ENCODE data around the gene GGT1.
"Not testable (repeated sequence)": the region's sequence is repeated elsewhere in the genome, so short reads cannot be mapped to it uniquely, and the experiment has no call there.

GGT1 gene

GRCh38 chr22:24644409-24644808, 41.4 kb downstream of the GGT1 start:
- not testable (repeated sequence) for DNase-seq

DNA sequence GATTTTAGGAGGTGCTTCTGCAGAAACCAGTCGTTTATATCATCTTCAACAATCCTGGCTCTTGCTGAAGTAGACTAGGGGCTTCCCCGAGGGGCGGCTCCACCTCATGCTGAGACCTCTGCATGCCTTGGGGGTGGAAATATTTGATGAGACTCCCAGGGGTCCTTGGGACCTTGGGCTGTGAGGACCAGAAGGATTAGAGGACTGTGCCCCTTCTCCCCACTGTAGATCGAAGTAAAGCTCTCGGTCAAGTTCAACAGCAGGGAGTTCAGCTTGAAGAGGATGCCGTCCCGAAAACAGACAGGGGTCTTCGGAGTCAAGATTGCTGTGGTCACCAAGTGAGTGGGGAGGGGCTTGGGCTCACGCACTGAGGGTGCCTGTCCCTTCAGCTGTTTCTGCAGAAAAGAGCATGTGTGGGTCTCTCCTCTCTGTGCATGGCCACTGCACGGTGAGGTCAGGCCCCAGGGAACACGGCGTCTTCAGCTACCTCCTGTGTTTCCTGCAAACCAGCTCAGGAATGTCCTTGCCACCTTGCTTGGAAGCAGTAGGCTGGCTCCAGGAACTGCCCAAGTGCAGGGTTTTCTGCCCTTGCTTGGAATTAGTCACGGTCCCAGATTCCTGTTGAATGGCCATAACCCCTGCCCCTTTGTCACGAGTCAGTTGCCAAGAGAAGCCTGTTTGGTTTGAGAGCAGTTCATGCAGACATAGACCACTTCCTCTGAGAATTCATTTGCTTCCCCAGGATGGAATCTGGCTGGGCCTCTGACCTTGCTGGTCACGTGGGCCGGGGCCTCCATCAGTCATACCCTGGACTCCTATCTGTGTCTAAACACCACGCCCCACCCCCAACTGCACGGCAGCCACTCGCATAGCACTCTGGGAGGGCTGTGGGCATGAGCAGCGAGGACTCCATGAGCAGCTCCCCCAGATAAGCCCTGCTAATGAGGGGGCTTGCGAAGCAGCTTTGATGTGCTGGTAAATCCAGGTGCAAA, 42.7 kb downstream of the GGT1 start:
- DNase-seq, result not testable (repeated sequence)

- DNase-seq, result not testable (repeated sequence)
Measured at GRCh38 chr22:24646756-24647155, 43.8 kb downstream of the GGT1 start.

DNA sequence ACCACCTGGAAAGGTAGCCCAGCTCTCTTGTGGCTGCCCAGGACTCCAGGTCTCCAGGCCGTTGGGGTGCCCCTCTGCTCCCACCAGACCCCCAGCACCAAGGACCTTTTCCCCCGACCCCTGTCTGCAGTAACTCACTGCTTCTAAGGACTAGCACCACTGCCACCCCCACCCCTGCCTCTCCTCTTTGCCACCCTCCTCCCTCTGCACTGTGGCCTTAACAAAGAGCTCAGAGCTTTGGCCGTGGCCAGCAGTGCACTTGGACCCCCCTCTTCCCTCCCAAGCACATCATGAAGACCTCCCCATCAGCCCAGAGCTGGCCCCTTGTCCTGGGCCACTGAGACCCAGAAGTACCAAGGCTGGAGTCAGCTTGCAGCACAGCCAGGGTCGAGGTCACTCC, 46.4 kb downstream of the GGT1 start:
- not testable (repeated sequence) for DNase-seq

GRCh38 chr22:24650884-24651283, 47.9 kb downstream of the GGT1 start:
- not testable (repeated sequence) for DNase-seq

DNA sequence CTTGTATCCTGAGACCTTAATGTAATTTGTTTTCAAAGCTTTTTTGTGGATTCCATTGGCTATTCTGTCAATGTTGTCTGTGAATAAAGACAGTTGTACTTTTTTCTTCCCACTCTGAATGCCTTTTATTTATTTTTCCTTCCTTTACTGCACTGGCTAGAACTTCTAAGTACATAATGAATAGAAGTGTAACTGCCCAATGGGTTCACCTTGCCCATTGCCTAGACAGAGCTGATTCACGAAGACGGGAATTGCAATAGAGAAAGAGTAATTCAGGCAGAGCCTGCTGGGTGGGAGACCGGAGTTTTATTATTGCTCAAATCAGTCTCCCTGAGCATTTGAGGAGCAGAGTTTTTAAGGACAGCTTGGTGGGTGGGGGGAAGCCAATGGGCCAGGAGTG, 62.4 kb downstream of the GGT1 start:
- not testable (repeated sequence) for DNase-seq

DNA sequence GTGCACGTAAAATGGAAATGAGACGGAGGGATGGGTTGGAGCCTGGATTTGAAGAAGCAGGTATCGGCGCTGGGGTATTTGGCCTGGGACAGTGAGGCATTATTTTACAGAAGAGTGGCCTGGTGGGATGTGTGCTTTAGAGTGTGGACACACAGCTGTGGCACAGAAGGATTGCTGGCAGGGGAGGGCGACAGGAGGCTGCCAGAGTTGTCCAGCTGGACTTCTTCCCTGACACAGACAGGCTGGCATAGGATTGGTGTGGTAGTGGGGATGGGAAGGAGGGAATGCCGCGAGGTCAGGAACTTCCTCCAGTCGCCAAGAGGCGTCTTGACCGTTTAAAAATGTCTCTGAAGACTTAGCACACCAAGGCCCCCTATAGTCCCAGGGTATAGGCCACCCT, 64.9 kb downstream of the GGT1 start:
- not testable (repeated sequence) for DNase-seq

DNA sequence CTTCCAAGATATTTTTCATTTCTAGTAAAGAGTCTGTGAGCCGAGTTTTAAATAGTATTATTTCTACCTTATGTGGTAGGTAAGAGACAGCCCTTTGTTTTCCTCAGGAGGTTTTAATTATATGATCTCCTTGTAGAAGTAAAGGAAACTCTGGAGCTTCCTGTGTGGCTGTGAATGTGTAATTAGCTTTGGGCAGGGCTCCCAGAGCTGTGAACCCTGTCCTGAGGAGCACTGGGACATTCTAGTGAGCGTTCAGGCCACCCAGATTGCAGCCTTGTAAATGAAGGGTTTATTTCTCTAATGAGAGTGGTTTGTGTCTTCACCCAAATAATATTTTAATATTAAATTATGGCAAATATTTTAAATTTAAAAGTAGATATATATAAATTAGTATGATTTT, 69.5 kb downstream of the GGT1 start:
- DNase-seq, result not testable (repeated sequence)

Data from SHP77 (cell line).